ENCODE measurements around the gene ATAD3A.
A peak's percentile ranks its signal among the peaks of the same experiment; 100 is the strongest.
"Not testable (repeated sequence)": the region's sequence is repeated elsewhere in the genome, so short reads cannot be mapped to it uniquely, and the experiment has no call there.

Gene ATAD3A

GRCh38 chr1:1511533-1512285 lies at the start of gene ATAD3A:
TSS of gene ATAD3A (plus strand) at chr1:1512162. CDS start at chr1:1512269, 107 bp downstream.
- DNase-seq (ENCODE audit: low read depth) = peak; percentile 90

GRCh38 chr1:1462318-1462966 lies 49.5 kb upstream of the ATAD3A start:
- DNase-seq (ENCODE audit: low read depth) = no peak

GRCh38 chr1:1463312-1463711 lies 48.6 kb upstream of the ATAD3A start:
- DNase-seq (ENCODE audit: low read depth) = no peak

- DNase-seq (ENCODE audit: low read depth) = not testable (repeated sequence)
These were observed 43.6 kb upstream of the ATAD3A start for GRCh38 chr1:1468196-1468985.

- no peak for DNase-seq (ENCODE audit: low read depth)
These were observed 41.2 kb upstream of the ATAD3A start for GRCh38 chr1:1470626-1471388.

GRCh38 chr1:1471389-1472052 lies 40.4 kb upstream of the ATAD3A start, which contains the start of gene ATAD3B:
TSS of gene ATAD3B (plus strand) at chr1:1471765. CDS start at chr1:1471885, 120 bp downstream.
- DNase-seq (ENCODE audit: low read depth) = peak; percentile 83

GRCh38 chr1:1472053-1472876 lies 39.7 kb upstream of the ATAD3A start:
- DNase-seq (ENCODE audit: low read depth) = not testable (repeated sequence)

GRCh38 chr1:1476011-1476410 lies 36.0 kb upstream of the ATAD3A start:
- DNase-seq (ENCODE audit: low read depth) = not testable (repeated sequence)

- no peak for DNase-seq (ENCODE audit: low read depth)
These were observed 34.8 kb upstream of the ATAD3A start for GRCh38 chr1:1477206-1477605.

- no peak for DNase-seq (ENCODE audit: low read depth)
These were observed 32.1 kb upstream of the ATAD3A start for GRCh38 chr1:1479547-1480487.

GRCh38 chr1:1480488-1480867 lies 31.5 kb upstream of the ATAD3A start:
- DNase-seq (ENCODE audit: low read depth) = not testable (repeated sequence)

- DNase-seq (ENCODE audit: low read depth) = not testable (repeated sequence)
These were observed 30.2 kb upstream of the ATAD3A start for GRCh38 chr1:1481811-1482210.

GRCh38 chr1:1482856-1483255 lies 29.1 kb upstream of the ATAD3A start:
- no peak for DNase-seq (ENCODE audit: low read depth)

- no peak for DNase-seq (ENCODE audit: low read depth)
These were observed 28.2 kb upstream of the ATAD3A start for GRCh38 chr1:1483714-1484113.

- DNase-seq (ENCODE audit: low read depth) = not testable (repeated sequence)
These were observed 26.8 kb upstream of the ATAD3A start for GRCh38 chr1:1484976-1485750.

- DNase-seq (ENCODE audit: low read depth) = not testable (repeated sequence)
These were observed 26.1 kb upstream of the ATAD3A start for GRCh38 chr1:1485755-1486317.

GRCh38 chr1:1487701-1488100 lies 24.3 kb upstream of the ATAD3A start:
- no peak for DNase-seq (ENCODE audit: low read depth)

GRCh38 chr1:1489231-1489630 lies 22.7 kb upstream of the ATAD3A start:
- no peak for DNase-seq (ENCODE audit: low read depth)

Data from activated gamma-delta T cell treated with anti-CD3 and anti-CD28 coated beads, Interleukin-2, amount 50 U/mL, for 16 hours (primary cell).